HepG2 (cell line): ENCODE data around the gene TMEM218. TPM values are rescaled to one million over a fixed set of nuclear protein-coding genes. Genes with fewer than 3 reads are reported as not detected.

Experiments
- ARID5B ChIP-seq: IDR thresholded peaks from 2 replicates; pipeline ENCODE4 v1.4.0; 2020; ENCODE audit warnings: mild to moderate bottlenecking, missing genetic modification reagents
- BATF2 ChIP-seq: sonication (generic); formaldehyde crosslinking; IDR thresholded peaks from 2 replicates; pipeline ENCODE4 v1.8.0; 2022; ENCODE audit warnings: mild to moderate bottlenecking, missing genetic modification reagents, moderate library complexity
- GABPA ChIP-seq, 2 experiments: IDR thresholded peaks; 2 replicates each; pipeline ENCODE4 v1.6.1; 2011 to 2016; ENCODE audit warnings: low read depth in 2 of 2, low read length in 1 of 2, missing biosample characterization in 1 of 2, missing genetic modification characterization in 1 of 2
- SMC3 ChIP-seq: IDR thresholded peaks from 2 replicates; pipeline ENCODE4 v1.6.1; 2011; ENCODE audit warnings: low read length, improper control_type of control experiment
- SP2 ChIP-seq: sonication (generic); formaldehyde crosslinking; IDR thresholded peaks from 2 replicates; pipeline ENCODE4 v1.5.1; 2020; ENCODE audit warnings: mild to moderate bottlenecking, missing genetic modification reagents
- TAF1 ChIP-seq: sonication (generic); formaldehyde crosslinking; IDR thresholded peaks from 2 replicates; pipeline ENCODE4 v1.4.0; 2020; ENCODE audit warnings: missing genetic modification reagents
- THYN1 ChIP-seq: sonication (generic); formaldehyde crosslinking; IDR thresholded peaks from 2 replicates; pipeline ENCODE4 v1.8.1; 2023; ENCODE audit warnings: low read depth, mild to moderate bottlenecking, moderate library complexity, missing genetic modification reagents, borderline replicate concordance
- ZFAT ChIP-seq: sonication (generic); formaldehyde crosslinking; conservative IDR thresholded peaks from 2 replicates; pipeline ENCODE4 v1.8.1; 2023; ENCODE audit warnings: missing genetic modification reagents, inconsistent platforms
- ZNF430 ChIP-seq: sonication (generic); formaldehyde crosslinking; IDR thresholded peaks from 2 replicates; pipeline ENCODE4 v1.9.0; 2021; ENCODE audit warnings: mild to moderate bottlenecking, missing genetic modification reagents
- ZNF580 ChIP-seq: IDR thresholded peaks from 2 replicates; pipeline ENCODE4 v1.6.1; 2016; ENCODE audit warnings: low read depth, borderline replicate concordance
- ZNF644 ChIP-seq: IDR thresholded peaks from 2 replicates; pipeline ENCODE4 v1.6.1; 2016; ENCODE audit warnings: low read depth
- ZNF646 ChIP-seq: sonication (generic); formaldehyde crosslinking; IDR thresholded peaks from 2 replicates; pipeline ENCODE4 v1.9.0; 2021; ENCODE audit warnings: mild to moderate bottlenecking, missing genetic modification reagents
- ZNF770 ChIP-seq: sonication (generic); formaldehyde crosslinking; IDR thresholded peaks from 2 replicates; pipeline ENCODE4 v1.5.0; 2020; ENCODE audit warnings: mild to moderate bottlenecking, missing genetic modification reagents
- ZNF772 ChIP-seq: sonication (generic); formaldehyde crosslinking; IDR thresholded peaks from 2 replicates; pipeline ENCODE4 v1.5.0; 2020; ENCODE audit warnings: mild to moderate bottlenecking, missing genetic modification reagents
- ZNF883 ChIP-seq: sonication (generic); formaldehyde crosslinking; IDR thresholded peaks from 2 replicates; pipeline ENCODE4 v1.5.1; 2020; ENCODE audit warnings: mild to moderate bottlenecking, missing genetic modification reagents; ENCODE audit errors: not compliant biosample characterization
- polyA plus RNA-seq, 8 experiments: library from polyadenylated mRNA; depleted of rRNA in 3 of 8; stranded (reverse) in 7 of 8; unstranded in 1 of 8; fragments of >200 nt; fragmentation: Illumina TruSeq in 4 of 8; extraction: Trizol in 4 of 8; gene quantifications; 2 replicates each; pipeline versions ENCODE4 v1.2.1 to v1.2.3, GENCODE V29; 2011 to 2016; ENCODE audit warnings: low read depth in 4 of 8, missing spikeins in 1 of 8, mixed read lengths in 1 of 8; ENCODE audit not compliant: insufficient read depth in 1 of 8
- total RNA-seq, 5 experiments: library from RNA; depleted of rRNA; stranded (reverse); fragments of >200 nt; fragmentation: Illumina TruSeq; extraction: Trizol; gene quantifications; 2 replicates each; pipeline ENCODE4 v1.2.3, GENCODE V29; 2016; ENCODE audit warnings: low read depth in 1 of 5

TMEM218 gene
- total and polyA plus RNA-seq, 2 of the 13 experiments (the other 11 are each of a cell fraction or from before 2014, with no cell fraction given) = 11.8 to 14.0 TPM

- TF ChIP-seq ZNF646 (no peak), ZNF770 (CRISPR knock-in tag) (no peak), ZFAT (no peak), GABPA (IDR thresholded peaks at IDR 0.05; ENCODE audit: low read depth, low read length) (peak; percentile 66), GABPA (CRISPR knock-in tag; IDR thresholded peaks at IDR 0.05; ENCODE audit: low read depth) (peak; percentile 92), ZNF772 (CRISPR knock-in tag) (no peak), BATF2 (CRISPR knock-in tag) (no peak), ZNF644 (CRISPR knock-in tag) (peak; percentile 50; the same call in 1 of the 2 replicates), ZNF580 (CRISPR knock-in tag) (0 out of 2 replicates have a peak, but pooled peaks have one; percentile 22), TAF1 (CRISPR knock-in tag) (peak; percentile 33; the same call in 1 of the 2 replicates), THYN1 (0 out of 2 replicates have a peak, but pooled peaks have one; percentile 47), ZNF430 (peak; percentile 58; the same call in 1 of the 2 replicates), SMC3 (peak; percentile 50; the same call in 1 of the 2 replicates), SP2 (CRISPR knock-in tag) (peak; percentile 86), ZNF883 (CRISPR knock-in tag) (no peak), ARID5B (CRISPR knock-in tag) (peak; percentile 45; the same call in 1 of the 2 replicates)
Measured at GRCh38 chr11:125123947-125124617, 12.7 kb upstream of the TMEM218 start (continued).
